Body of pancreas (tissue), 4 donors: Measurements from ENCODE around the gene TFAP2A. TPM values are rescaled to one million over a fixed set of nuclear protein-coding genes. Genes with fewer than 3 reads are reported as not detected.

ENCODE experiments used
- ATAC-seq: fragments of 150-250 bp; one replicate; pipeline ENCODE4 v1.9.1; 2016
- DNase-seq, 4 donors: peaks; one replicate each; pipeline ENCODE4 v3.0.0-alpha.2; 2019
- H3K27ac ChIP-seq, 4 donors: fragments of 200-600 bp; sonication (generic); 1 replicate in 3 of 4; 2 replicates in 1 of 4; pipeline versions ENCODE4 v1.5.1 to v1.6.1; 2016 to 2019; ENCODE audit warnings: mild to moderate bottlenecking in 1 of 4, mixed read lengths in 1 of 4, moderate library complexity in 1 of 4
- H3K27me3 ChIP-seq, 2 donors: fragments of 200-600 bp; sonication (generic); one replicate each; pipeline ENCODE4 v1.6.0; 2016; ENCODE audit warnings: mild to moderate bottlenecking in 1 of 2
- H3K36me3 ChIP-seq, 2 donors: fragments of 200-600 bp; sonication (generic); replicated peaks in 1 of 2; 2 replicates each; pipeline ENCODE4 v1.5.1; 2016; ENCODE audit warnings: low read depth in 2 of 2; ENCODE audit not compliant: insufficient read depth in 1 of 2
- H3K4me1 ChIP-seq: fragments of 200-600 bp; sonication (generic); one replicate; pipeline ENCODE4 v1.6.0; 2016
- H3K4me3 ChIP-seq, 2 donors: fragments of 200-600 bp; sonication (generic); 1 replicate in 1 of 2; 2 replicates in 1 of 2; pipeline ENCODE4 v1.5.1; 2016 to 2019
- H3K9me3 ChIP-seq, 3 donors: fragments of 200-600 bp; sonication (generic); 1 replicate in 2 of 3; 2 replicates in 1 of 3; pipeline ENCODE4 v1.5.1; 2016
- POLR2A ChIP-seq, 3 donors: fragments of 450-650 bp; IDR thresholded peaks; one replicate each; pipeline ENCODE4 v1.6.1; 2016; ENCODE audit warnings: antibody characterized with exemption in 3 of 3, mild to moderate bottlenecking in 2 of 3
- WGBS, 2 donors: methylation state at CpG; one replicate each; pipeline ENCODE4 v1.1.5; 2017; 5-methylcytosine and 5-hydroxymethylcytosine counted together
- intact Hi-C: fragments of 100-400 bp; cut with DNase I; formaldehyde crosslinking; loops from one replicate; pipeline ENCODE4 v1.15.1; 2023
- total RNA-seq, 2 donors: library from RNA; depleted of rRNA; stranded (reverse); fragments of >200 nt; gene quantifications; one replicate each; pipeline ENCODE4 v1.1.0, GENCODE V29; 2016
- TF ChIP-seq, protein P1 (sequence below), 7 experiments: fragments of 450-650 bp in 4 of 7; fragments of 200-600 bp in 3 of 7; sonication (generic) in 3 of 7; IDR thresholded peaks; one replicate each; pipeline ENCODE4 v1.5.1; 2016 to 2019; ENCODE audit warnings: antibody characterized with exemption in 7 of 7

The TFAP2A gene
- total RNA-seq, 2 donors from 2014 or later = not detected

DNA sequence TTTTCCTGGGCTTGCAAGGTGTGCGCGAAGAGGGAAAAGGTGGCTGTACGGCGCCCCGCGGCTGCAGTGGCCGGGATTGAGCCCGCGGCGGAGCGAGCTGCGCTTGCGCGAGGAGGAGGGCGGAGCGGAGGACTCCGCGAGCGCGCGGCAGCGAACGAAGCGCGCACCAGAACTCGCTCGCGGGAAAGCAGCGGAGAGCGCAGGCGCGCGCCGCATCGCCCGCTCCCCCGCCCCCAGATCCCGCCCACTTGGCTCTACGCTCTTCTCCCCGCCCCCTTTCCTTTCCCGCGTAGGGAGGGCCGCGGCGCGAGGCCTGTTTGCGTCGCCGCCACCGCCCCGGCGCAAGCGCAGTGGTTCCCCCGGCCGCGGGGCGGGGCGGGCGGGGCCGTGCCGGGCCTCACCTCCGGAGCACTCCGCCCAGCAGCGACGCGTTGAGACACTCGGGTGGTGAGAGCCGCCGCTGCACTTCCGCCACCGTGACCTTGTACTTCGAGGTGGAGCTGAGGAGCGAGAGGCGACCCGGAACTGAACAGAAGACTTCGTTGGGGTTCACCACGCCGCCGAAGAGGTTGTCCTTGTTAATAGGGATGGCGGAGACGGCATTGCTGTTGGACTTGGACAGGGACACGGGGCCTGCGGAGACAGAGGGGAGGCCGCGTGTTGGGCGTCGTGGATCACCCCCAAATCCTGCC is 10.6 kb downstream of the TFAP2A start:
- Histone ChIP-seq H3K27ac (peak overlapping the region in 2 of 4 donors; percentile 40 to 64), H3K4me1 (peaks cover 13% of the 10 kb centered on the region), H3K4me3 (peak overlapping the region in 1 of 2 donors; percentile 23), H3K9me3 (peaks cover 0 to under 1% (median 0%) of the 10 kb centered on the region in 3 donors), H3K27me3 (peaks cover 0 to 20% of the 10 kb centered on the region in 2 donors), H3K36me3 (no peaks in the 10 kb centered on the region)
- TF ChIP-seq POLR2A (IDR thresholded peaks at IDR 0.05) = peak in 1 of 3 donors; percentile 29
- TF ChIP-seq, protein P1, sequence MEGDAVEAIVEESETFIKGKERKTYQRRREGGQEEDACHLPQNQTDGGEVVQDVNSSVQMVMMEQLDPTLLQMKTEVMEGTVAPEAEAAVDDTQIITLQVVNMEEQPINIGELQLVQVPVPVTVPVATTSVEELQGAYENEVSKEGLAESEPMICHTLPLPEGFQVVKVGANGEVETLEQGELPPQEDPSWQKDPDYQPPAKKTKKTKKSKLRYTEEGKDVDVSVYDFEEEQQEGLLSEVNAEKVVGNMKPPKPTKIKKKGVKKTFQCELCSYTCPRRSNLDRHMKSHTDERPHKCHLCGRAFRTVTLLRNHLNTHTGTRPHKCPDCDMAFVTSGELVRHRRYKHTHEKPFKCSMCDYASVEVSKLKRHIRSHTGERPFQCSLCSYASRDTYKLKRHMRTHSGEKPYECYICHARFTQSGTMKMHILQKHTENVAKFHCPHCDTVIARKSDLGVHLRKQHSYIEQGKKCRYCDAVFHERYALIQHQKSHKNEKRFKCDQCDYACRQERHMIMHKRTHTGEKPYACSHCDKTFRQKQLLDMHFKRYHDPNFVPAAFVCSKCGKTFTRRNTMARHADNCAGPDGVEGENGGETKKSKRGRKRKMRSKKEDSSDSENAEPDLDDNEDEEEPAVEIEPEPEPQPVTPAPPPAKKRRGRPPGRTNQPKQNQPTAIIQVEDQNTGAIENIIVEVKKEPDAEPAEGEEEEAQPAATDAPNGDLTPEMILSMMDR (IDR thresholded peaks at IDR 0.05) = peak; percentile 7 to 71 (median 49)
- DNase-seq (peak; percentile 92 to 93 (median 92)), ATAC-seq (peak; percentile 96)
- intact Hi-C loops = no loop called here
- WGBS, 2 donors = 1 to 8% methylated on average over 5 to 87 of the region's 87 CpGs

DNA sequence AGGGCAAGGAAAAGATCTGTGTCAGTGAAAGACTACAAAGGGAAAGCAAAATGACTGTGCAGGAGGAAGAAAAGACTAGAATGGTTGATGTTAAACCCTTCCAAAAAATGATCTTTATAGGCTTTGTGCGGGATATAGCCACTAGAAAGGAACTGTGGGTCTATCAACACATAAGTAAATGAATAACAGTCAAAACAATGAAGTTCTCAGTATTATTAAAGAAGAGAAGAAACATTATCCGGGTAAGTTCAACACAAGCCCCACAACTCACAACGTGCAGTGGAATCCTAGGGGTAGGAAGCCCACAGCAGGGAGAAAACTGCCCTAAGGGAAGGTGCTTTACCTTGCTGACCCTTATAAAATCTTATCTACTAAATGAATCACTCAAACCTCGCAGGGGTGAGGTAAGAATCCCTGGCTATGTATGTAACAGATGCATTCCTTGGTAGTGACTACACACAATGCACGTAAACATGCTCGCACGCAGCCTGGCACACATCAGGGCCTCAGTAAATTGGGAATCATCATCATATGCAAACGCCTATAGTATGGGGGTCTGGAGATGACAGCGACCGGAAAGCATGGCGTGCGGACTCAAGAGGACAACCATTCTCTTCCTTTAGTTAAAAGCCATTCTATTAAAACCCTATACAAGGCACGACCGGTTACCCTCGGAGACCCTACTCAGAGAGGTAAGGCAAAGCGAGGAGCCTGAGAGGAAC is 11.3 kb downstream of the TFAP2A start:
- Histone ChIP-seq H3K4me3 (peak overlapping the region in 1 of 2 donors; percentile 23), H3K36me3 (no peaks in the 10 kb centered on the region), H3K27ac (peak overlapping the region in 2 of 4 donors; percentile 40 to 46), H3K4me1 (peaks cover 13% of the 10 kb centered on the region), H3K9me3 (no peaks in the 10 kb centered on the region), H3K27me3 (peaks cover 0 to 18% of the 10 kb centered on the region in 2 donors)
- DNase-seq = no peak
- no peak for ATAC-seq
- TF ChIP-seq POLR2A (IDR thresholded peaks at IDR 0.05) = no peak
- TF ChIP-seq, protein P1 (IDR thresholded peaks at IDR 0.05) = no peak
- WGBS, 2 donors = 2 to 3% methylated on average over 16 of the region's 16 CpGs
- intact Hi-C loops = no loop called here

DNA sequence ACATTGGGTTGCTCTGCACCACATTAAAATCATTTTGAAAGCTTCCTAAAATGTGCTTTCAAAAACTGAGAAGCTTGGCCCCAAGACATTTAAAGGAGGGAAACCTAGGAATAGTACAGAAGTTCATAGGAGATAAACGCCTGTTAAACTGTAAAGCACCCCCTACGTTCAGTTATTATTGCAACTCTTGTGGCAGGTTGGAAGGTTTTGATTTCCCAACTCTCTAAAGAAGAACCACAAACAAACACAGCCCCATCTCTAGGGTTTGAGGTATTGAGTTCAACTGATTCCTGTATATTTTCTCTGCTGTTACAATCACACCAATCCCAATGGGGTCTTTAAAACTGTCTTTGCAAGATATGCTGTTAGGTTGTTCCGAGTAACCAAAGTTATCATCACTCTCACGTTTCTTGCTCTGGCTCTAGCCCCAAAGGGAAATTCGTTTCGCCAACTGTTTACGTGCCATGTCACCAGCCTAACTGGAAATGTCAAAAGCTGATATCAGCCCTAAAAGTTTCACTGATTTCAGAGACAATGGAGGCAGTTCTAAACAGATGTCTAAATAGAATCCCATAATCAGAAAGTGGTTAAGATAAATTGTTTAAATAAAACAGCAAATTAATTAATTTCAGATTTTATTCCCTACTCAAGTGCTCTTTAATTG is 12.1 kb downstream of the TFAP2A start:
- TF ChIP-seq, protein P1 (IDR thresholded peaks at IDR 0.05) = no peak
- TF ChIP-seq POLR2A (IDR thresholded peaks at IDR 0.05) = no peak
- Histone ChIP-seq H3K36me3 (no peaks in the 10 kb centered on the region), H3K27me3 (peaks cover 0 to 18% of the 10 kb centered on the region in 2 donors), H3K4me1 (peaks cover 13% of the 10 kb centered on the region), H3K9me3 (no peaks in the 10 kb centered on the region), H3K4me3 (no peak overlapping the region), H3K27ac (no peak overlapping the region)
- DNase-seq (no peak), ATAC-seq (no peak)
- 31 to 34% methylated on average over 7 of the region's 7 CpGs for WGBS, 2 donors
- intact Hi-C loops = no loop called here

DNA sequence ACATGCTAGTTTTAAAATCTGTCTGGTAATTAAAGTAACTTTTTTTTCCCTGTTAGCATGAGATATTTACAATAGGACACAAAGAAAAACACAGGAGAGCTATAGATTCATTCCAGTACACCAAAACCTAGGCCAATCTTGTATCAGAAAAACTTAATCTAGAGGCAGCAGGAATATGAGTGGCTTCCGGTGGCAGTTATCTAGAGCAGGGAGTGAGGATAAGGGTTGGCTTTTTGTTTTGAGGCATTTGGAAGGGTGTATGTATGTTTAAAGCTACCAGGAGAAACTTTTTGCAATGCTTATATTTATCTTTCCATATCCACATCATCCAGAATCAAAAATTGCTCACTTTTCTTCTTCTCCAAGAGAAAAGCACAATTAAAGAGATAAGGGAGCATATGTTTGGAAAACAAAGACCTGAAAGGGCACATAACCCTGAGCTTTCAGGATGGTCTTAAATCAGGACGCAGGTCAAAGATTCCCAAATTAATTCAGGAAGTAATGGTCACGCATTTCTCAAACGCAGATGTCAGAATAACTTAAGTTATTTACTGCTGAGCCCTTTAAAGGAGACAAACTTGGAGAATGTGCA is 13.1 kb downstream of the TFAP2A start:
- ATAC-seq = no peak
- Histone ChIP-seq H3K27me3 (peaks cover 0 to 21% of the 10 kb centered on the region in 2 donors), H3K27ac (no peak overlapping the region), H3K9me3 (no peaks in the 10 kb centered on the region), H3K4me1 (peaks cover 13% of the 10 kb centered on the region), H3K36me3 (no peaks in the 10 kb centered on the region), H3K4me3 (no peak overlapping the region)
- intact Hi-C loops = no loop called here
- 36 to 41% methylated on average over 4 of the region's 4 CpGs for whole genome bisulfite sequencing, 2 donors
- no peak for TF ChIP-seq POLR2A (IDR thresholded peaks at IDR 0.05)
- TF ChIP-seq, protein P1 (IDR thresholded peaks at IDR 0.05) = no peak
- no peak for DNase-seq
